Hepatic stellate cell (primary cell): ENCODE data around the gene GCM1.
"Not testable (repeated sequence)": the region's sequence is repeated elsewhere in the genome, so short reads cannot be mapped to it uniquely, and the experiment has no call there.

Experiments used
- DNase-seq: peaks from one replicate; pipeline ENCODE4 v3.0.0; 2011; ENCODE audit warnings: low spot score

Gene GCM1, protein sequence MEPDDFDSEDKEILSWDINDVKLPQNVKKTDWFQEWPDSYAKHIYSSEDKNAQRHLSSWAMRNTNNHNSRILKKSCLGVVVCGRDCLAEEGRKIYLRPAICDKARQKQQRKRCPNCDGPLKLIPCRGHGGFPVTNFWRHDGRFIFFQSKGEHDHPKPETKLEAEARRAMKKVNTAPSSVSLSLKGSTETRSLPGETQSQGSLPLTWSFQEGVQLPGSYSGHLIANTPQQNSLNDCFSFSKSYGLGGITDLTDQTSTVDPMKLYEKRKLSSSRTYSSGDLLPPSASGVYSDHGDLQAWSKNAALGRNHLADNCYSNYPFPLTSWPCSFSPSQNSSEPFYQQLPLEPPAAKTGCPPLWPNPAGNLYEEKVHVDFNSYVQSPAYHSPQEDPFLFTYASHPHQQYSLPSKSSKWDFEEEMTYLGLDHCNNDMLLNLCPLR

GRCh38 chr6:53148684-53149083 is at the start of gene GCM1:
Gene GCM1, minus strand, starts transcription at chr6:53148841. Its CDS starts 3,209 bp downstream, at chr6:53145632.
- no peak for DNase-seq

- DNase-seq, result no peak
Observed at GRCh38 chr6:53197553-53197952, 48.9 kb upstream of the GCM1 start.

DNA sequence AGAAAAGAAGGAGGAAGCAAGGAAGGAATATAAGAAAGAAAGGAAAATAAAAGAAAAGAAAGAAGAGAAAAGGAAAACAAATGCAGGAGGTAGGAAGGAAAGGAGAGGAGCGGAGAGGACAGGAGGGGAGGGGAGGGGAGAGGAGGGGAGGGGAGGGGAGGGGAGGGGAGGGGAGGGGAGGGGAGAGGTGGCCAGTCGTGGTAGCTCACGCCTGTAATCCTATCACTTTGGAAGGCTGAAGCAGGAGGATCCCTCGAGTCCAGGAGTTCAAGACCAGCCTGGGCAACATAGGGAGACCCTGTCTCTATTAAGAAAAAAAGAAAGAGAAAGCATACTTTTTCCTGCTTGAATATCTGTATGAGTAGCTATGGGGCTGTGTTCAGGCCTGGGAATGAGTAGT is 46.4 kb upstream of the GCM1 start:
- DNase-seq, result no peak

DNA sequence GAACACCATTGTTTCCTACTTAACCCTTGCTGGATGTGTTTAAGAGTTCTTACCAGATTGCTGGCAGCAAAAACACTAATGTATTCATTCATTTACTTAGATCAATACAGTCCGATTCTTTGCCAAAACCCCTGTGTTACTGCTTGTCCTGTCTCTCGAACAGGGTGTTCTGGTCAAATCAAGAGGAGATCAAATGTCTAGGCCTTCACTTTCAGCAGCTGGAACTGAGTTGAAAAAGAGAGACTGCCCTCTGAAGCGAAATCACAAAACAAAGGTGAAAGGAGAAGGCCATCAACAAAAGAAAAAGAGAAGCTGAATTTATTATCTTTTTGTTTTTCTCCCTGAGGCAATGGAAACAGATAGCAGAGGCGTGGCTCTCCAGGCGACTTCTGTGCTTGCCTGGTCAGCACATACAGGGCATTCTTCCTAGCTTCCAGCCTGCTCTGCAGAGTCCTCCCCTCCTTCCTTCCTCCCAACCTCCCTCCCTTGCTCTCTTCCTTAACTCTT is 44.1 kb upstream of the GCM1 start:
- DNase-seq, result peak; percentile 15

DNA sequence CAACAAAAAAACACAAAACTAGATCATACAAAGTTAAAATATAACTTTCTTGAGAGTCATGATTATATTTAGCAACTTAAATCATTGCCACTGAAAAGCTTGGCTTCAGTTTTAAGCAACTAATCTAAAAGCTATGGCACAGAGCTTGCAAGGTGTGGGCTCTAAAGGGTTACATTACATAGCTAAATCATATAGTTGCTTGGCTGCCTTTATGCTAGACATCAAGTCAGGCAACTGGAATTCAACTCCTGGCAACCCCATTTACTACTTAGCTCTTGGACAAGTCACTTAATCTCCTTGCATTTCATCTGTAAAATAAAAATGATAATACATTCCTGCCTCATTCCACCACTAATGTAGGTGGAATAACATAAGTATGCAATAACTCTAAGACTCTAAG is 40.9 kb upstream of the GCM1 start:
- DNase-seq, result no peak

DNA sequence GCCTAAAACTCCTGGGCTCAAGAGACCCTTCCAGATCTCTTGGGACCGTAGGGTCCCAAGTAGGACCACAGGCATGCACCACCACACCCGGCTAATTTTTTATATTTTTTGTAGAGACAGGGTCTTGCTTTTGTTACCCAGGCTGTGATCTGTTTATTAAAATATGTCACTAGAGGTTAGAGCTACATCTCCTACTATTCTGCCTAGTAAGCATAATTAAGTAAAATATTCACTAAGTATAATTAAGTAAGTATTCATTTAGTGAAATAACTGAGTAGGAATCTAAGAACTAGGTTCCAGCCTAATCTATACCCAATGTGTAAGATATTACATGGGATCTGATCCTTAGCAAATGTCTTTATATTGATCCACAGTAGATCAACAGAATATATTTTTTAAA is 40.2 kb upstream of the GCM1 start:
- no peak for DNase-seq

DNA sequence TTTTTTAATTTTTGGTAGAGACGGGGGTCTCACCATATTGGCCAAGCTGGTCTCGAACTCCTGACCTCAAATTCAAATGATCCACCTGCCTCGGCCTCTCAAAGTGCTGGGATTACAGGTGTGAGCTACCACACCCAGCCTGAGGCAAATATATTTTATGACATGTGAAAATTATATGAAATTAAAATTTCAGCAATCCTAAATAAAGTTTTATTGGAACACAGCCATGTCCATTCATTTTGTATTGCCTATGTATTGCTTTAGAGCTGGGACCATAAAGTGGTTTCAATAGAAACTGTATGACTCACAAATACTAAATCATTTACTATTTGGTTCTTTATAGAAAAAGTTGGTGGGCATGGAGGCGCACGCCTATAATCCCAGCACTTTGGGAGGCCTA is 32.0 kb upstream of the GCM1 start:
- DNase-seq, result no peak

GRCh38 chr6:53179961-53180651 is 31.5 kb upstream of the GCM1 start:
- peak; percentile 22 for DNase-seq

DNA sequence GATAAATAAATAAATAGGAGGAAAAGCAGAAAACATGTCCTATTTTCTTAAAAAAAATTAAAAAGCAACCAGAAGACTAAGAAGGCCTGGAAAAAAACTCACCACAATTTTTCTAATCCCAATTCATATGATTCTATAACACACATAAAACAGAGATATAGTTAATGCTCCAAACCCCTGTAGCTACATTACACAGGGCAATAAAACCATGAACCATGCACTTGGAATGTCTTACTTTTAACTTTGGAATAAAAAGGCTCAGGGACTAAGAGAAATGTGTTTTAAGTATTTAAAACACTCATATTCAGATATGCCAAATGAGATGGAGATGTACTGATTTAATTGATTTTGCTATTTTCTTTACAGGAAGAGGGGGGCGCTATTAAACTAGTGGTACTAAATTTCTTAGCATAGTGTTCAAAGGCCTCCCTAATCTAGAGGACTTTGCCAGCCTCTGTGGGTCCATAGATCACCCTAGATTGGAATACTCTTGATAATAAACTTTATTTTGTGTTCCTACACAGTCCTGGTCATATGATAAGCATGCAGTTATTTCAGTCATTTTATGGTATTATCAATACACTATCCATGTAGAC is 30.3 kb upstream of the GCM1 start:
- DNase-seq, result no peak

GRCh38 chr6:53175027-53175426 is 26.4 kb upstream of the GCM1 start:
- DNase-seq, result no peak

DNA sequence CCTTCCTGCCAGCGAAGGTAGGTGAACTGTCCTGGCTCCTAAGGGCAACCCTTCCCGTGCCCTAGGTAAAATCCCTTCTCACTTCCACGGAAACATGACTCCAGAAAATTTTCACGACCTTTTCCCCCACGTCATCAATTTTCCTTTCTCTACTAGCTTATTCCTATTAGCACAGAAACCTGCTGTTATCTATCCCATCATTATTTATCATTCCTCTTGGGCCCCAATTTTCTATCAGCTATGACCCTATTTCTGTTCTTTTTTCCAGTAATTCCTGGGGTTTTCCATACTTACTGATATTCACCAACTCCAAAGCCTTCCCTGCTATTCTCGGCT is 23.8 kb upstream of the GCM1 start:
- DNase-seq, result no peak

DNA sequence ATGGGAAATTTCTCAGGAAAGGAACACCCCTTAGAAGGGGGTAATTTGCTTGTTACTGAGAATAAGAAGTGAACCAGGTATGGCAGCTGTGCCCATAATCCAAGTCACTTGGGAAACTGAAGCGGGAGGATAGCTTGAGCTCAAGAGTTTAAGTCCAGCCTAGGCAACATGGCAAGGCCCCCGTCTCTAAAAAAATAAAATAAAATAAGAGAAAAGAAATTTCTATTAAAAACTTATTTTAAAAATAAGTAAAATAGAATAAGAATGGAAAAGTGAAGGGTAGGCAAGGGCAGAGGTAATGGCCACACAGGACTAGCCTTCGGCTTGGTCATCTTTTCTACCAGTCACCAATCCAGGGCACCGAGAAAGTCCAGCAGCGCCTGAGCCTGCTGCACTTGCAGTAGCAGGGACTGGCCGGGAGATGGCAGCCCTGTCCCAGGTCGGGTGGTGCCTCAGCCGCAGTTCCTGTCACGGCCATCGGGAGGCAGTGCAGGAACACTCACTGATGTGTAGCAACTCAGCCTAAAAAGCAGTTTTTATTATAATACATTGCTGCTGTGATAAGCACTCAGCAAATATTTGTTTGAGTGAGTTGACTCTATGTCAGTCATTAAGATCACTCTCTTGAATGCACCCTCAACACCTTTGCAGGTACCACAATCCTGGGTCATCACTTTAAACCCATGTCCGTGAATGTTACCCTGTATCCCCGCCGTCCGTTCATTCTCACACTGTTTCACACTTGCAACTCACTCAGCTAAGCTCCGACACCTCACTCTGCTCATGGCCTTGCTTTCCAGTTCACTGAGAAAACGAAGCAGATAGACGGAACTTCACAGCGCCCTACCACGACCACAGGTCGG is 23.2 kb upstream of the GCM1 start:
- peak; percentile 65 for DNase-seq

DNA sequence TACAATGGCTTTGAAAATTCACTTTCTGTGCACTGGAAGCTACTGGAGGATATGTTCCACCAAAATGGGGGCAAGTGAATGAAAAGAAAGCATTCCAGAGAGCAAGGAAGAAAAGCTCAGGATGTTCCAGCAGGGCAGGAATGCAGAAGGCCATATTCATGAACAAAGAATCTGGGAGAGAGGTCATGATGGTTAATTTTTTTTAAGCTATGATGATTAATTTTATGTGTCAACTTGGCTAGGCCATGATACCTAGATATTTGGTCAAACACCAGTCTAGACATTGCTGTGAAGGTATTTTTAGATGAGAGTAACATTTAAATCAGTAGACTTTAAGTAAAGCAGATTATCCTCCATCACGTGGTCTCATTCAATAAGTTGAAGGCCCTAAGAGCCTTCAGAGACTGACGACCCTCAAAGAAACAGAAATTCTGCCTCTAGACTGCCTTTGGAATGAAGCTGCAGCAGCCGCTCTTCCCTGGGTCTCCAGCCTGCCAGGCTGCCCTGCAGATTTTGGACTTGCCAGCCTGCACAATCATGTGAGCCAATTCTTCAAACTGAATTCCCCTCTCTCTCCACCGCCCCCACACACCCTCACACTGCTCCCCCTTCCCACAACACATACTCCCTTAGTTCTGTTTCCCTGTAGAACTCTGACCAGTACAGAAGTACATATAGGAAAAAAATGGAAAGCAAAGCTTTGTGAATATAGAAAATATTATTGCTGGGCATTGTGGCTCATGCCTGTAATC is 20.1 kb upstream of the GCM1 start:
- DNase-seq, result peak; percentile 53

GRCh38 chr6:53165293-53165692 is 16.7 kb upstream of the GCM1 start:
- DNase-seq, result no peak

GRCh38 chr6:53162606-53163005 is 14.0 kb upstream of the GCM1 start:
- DNase-seq, result no peak

DNA sequence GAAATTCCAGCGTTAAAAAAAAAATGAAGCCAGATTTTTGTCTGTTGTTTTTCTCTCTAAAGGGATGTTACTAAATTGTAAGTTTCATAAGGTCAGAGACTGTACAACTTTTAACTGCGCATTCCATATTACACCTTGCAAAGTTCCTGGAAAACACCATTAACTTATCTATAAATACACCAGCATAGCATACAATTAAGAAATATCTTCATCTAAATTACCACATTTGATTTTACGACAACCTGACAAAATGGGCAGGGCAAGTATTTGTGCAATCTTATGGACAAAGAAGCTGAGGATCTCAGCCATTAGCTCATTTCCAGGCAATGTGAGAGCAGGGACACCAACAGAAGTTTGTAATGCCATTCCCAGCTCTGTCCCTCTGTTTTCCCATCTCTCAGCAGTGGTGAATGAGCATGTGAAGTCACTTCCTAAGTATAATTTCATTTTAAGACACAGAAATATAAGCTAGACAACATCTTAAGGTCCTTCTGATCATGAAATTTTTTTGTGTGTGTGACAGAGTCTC is 12.9 kb upstream of the GCM1 start:
- DNase-seq, result no peak

DNA sequence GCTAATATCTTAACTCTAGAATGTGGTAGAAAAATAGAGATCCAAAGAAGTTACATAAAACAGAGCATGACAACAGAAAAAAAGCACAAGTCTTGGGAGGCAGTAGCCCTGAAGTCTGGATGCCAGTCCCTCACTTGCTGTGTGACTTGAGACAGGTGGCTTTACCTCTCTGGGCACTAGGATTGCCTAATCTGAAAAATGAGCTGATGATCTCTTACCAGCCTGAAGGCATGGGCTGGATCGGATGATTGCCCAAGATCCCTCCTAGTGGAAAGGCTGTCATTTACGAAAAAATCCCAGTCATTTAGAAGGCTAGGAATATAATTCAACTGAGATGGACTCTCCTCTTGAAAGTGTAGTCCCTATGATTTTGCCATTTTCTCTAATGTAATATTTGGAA is 10.9 kb upstream of the GCM1 start:
- no peak for DNase-seq

DNA sequence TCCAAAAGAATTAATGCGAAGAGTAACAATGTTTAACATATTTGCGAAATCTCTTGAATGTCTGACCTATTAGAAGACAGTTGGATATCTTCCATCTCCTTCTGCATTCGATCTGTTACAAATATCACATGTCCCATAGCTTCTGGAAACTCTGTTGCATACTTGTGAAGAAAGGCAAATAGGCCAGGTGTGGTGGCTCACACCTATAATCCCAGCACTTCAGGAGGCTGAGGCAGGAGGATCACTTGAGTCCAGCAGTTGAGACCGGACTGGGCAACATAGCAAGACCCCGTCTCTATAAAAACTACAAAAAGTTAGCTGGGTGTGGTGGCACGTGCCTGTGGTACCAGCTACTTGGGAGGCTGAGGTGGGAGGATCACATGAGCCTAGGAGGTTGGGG is 9.4 kb upstream of the GCM1 start:
- not testable (repeated sequence) for DNase-seq

- not testable (repeated sequence) for DNase-seq
Observed at GRCh38 chr6:53155279-53155678, 6.6 kb upstream of the GCM1 start.

- no peak for DNase-seq
Observed at GRCh38 chr6:53154794-53155193, 6.2 kb upstream of the GCM1 start.

DNA sequence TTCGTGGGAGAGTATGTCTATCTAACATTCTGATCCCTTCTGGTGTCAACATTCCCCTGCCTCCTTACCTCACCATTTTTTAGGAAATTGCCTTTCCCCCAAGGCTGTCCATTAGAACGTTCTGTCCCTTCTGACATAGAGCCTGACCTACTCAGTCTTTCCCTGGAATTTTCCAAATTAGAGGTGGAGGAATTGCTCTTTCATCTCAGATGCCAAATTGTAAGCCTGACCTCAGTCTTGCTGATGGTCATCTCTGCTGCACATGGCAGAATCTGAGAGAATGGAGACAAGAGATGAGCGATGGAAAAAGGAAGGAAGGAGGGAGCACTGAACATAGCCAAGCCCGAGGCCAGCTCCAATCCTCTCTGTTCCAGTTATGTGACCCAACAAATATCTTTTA is 5.4 kb upstream of the GCM1 start:
- no peak for DNase-seq
